GM12878 (cell line): Measurements from ENCODE around the gene PLCG2. TPM values are rescaled to one million over a fixed set of nuclear protein-coding genes. Genes with fewer than 3 reads are reported as not detected.
A peak's percentile ranks its signal among the peaks of the same experiment; 100 is the strongest.

Source experiments
- BCL11A ChIP-seq: IDR thresholded peaks from 2 replicates; pipeline ENCODE4 v1.6.1; 2011; ENCODE audit warnings: low read depth, low read length
- BHLHE40 ChIP-seq, 2 experiments: fragments of 450-650 bp in 1 of 2; IDR thresholded peaks; 2 replicates each; pipeline ENCODE4 v1.6.1; 2011 to 2017; ENCODE audit warnings: low read depth in 2 of 2, borderline replicate concordance in 1 of 2, improper control_type of control experiment in 1 of 2, low read length in 1 of 2, mild to moderate bottlenecking in 1 of 2
- BMI1 ChIP-seq: fragments of 450-650 bp; IDR thresholded peaks from 2 replicates; pipeline ENCODE4 v1.6.1; 2016; ENCODE audit warnings: mild to moderate bottlenecking, moderate library complexity, borderline replicate concordance
- CHD1 ChIP-seq: IDR thresholded peaks from 2 replicates; pipeline ENCODE4 v1.6.1; 2012; ENCODE audit warnings: low read depth, low read length, improper control_type of control experiment
- CHD4 ChIP-seq: fragments of 200-600 bp; sonication (generic); IDR thresholded peaks from 2 replicates; pipeline ENCODE4 v1.6.1; 2016; ENCODE audit warnings: mild to moderate bottlenecking
- CREM ChIP-seq: IDR thresholded peaks from 2 replicates; pipeline ENCODE4 v1.6.1; 2014; ENCODE audit warnings: antibody characterized with exemption, low read depth
- DPF2 ChIP-seq: fragments of 450-650 bp; IDR thresholded peaks from 2 replicates; pipeline ENCODE4 v1.6.1; 2017; ENCODE audit warnings: mild to moderate bottlenecking
- EED ChIP-seq: sonication (generic); IDR thresholded peaks from 2 replicates; pipeline ENCODE4 v1.6.1; 2016; ENCODE audit warnings: antibody characterized with exemption, low read depth
- EGR1 ChIP-seq, 2 experiments: IDR thresholded peaks; 1 replicate in 1 of 2; 2 replicates in 1 of 2; pipeline ENCODE4 v1.6.1; 2011 to 2012; ENCODE audit warnings: low read depth in 2 of 2, low read length in 2 of 2, borderline replicate concordance in 1 of 2, mild to moderate bottlenecking in 1 of 2, moderate library complexity in 1 of 2
- EP300 ChIP-seq, 2 experiments: fragments of 150-350 bp in 1 of 2; IDR thresholded peaks; 2 replicates each; pipeline ENCODE4 v1.6.1; 2011 to 2012; ENCODE audit warnings: low read depth in 2 of 2, low read length in 2 of 2, borderline replicate concordance in 1 of 2, improper control_type of control experiment in 1 of 2, inconsistent platforms in 1 of 2; ENCODE audit not compliant: control insufficient read depth in 1 of 2
- FOXM1 ChIP-seq: IDR thresholded peaks from 2 replicates; pipeline ENCODE4 v1.6.1; 2012; ENCODE audit warnings: low read depth, mild to moderate bottlenecking, inconsistent platforms, low read length, moderate library complexity
- GATAD2B ChIP-seq: fragments of 450-650 bp; conservative IDR thresholded peaks from 2 replicates; pipeline ENCODE4 v1.6.1; 2017; ENCODE audit warnings: low read depth, mild to moderate bottlenecking, moderate library complexity
- IKZF1 ChIP-seq: fragments of 450-650 bp; conservative IDR thresholded peaks from 2 replicates; pipeline ENCODE4 v1.6.1; 2017; ENCODE audit warnings: antibody characterized with exemption, mild to moderate bottlenecking
- JUNB ChIP-seq: IDR thresholded peaks from 2 replicates; pipeline ENCODE4 v1.6.1; 2016; ENCODE audit warnings: antibody characterized with exemption, mild to moderate bottlenecking
- JUND ChIP-seq: IDR thresholded peaks from 2 replicates; pipeline ENCODE4 v1.6.1; 2012; ENCODE audit warnings: low read depth, mild to moderate bottlenecking, low read length, improper control_type of control experiment, moderate library complexity
- MEF2B ChIP-seq: fragments of 450-650 bp; IDR thresholded peaks from 2 replicates; pipeline ENCODE4 v1.6.1; 2018; ENCODE audit warnings: mild to moderate bottlenecking, moderate library complexity; ENCODE audit not compliant: partially characterized antibody, poor library complexity, severe bottlenecking
- NFIC ChIP-seq: IDR thresholded peaks from 2 replicates; pipeline ENCODE4 v1.6.1; 2012; ENCODE audit warnings: low read depth, mild to moderate bottlenecking, inconsistent platforms, low read length, moderate library complexity
- NFXL1 ChIP-seq: fragments of 450-650 bp; IDR thresholded peaks from 2 replicates; pipeline ENCODE4 v1.6.1; 2017; ENCODE audit warnings: antibody characterized with exemption, mild to moderate bottlenecking, borderline replicate concordance
- NFYB ChIP-seq: IDR thresholded peaks from 2 replicates; pipeline ENCODE4 v1.6.1; 2011; ENCODE audit warnings: low read depth, mild to moderate bottlenecking, low read length, improper control_type of control experiment, moderate library complexity; ENCODE audit not compliant: insufficient read depth
- NR2F1 ChIP-seq: fragments of 450-650 bp; conservative IDR thresholded peaks from 2 replicates; pipeline ENCODE4 v1.6.1; 2017; ENCODE audit warnings: mild to moderate bottlenecking
- POLR2A ChIP-seq: IDR thresholded peaks from 2 replicates; pipeline ENCODE4 v1.6.1; 2011; ENCODE audit warnings: low read depth, mild to moderate bottlenecking, low read length
- ZBED1 ChIP-seq: IDR thresholded peaks from 2 replicates; pipeline ENCODE4 v1.6.1; 2016; ENCODE audit warnings: borderline replicate concordance
- ZNF384 ChIP-seq: IDR thresholded peaks from 2 replicates; pipeline ENCODE4 v1.6.1; 2012; ENCODE audit warnings: low read depth, mild to moderate bottlenecking, low read length, improper control_type of control experiment, borderline replicate concordance
- polyA plus RNA-seq, 11 experiments: library from polyadenylated mRNA; depleted of rRNA in 4 of 11; unstranded in 6 of 11; stranded (reverse) in 5 of 11; fragments of >200 nt; fragmentation: Nextera tagmentation in 4 of 11; fragmentation: Illumina TruSeq in 1 of 11; extraction: Ambion mirVana in 4 of 11; extraction: Trizol in 1 of 11; gene quantifications; 1 replicate in 1 of 11; 2 replicates in 10 of 11; pipeline versions ENCODE4 v1.2.1 to v1.2.3, GENCODE V29; 2011 to 2016; ENCODE audit warnings: inconsistent platforms in 2 of 11, missing spikeins in 2 of 11, low read depth in 1 of 11
- total RNA-seq, 4 experiments: library from RNA; depleted of rRNA in 3 of 4; stranded (reverse); fragments of >200 nt in 3 of 4; fragmentation: Illumina TruSeq in 1 of 4; extraction: Trizol in 1 of 4; gene quantifications; 2 replicates each; pipeline versions ENCODE4 v1.2.1 to v1.2.3, GENCODE V29; 2013 to 2021
- TF ChIP-seq, protein P1 (sequence below): fragments of 450-650 bp; IDR thresholded peaks from 2 replicates; pipeline ENCODE4 v1.6.1; 2017; ENCODE audit warnings: borderline replicate concordance
- TF ChIP-seq, protein P2 (sequence below): IDR thresholded peaks from 2 replicates; pipeline ENCODE4 v1.6.1; 2012; ENCODE audit warnings: low read length, inconsistent platforms
- TF ChIP-seq, protein P3 (sequence below): fragments of 450-650 bp; IDR thresholded peaks from 2 replicates; pipeline ENCODE4 v1.6.1; 2017; ENCODE audit warnings: mild to moderate bottlenecking, low read depth, inconsistent platforms; ENCODE audit not compliant: poor library complexity, severe bottlenecking
- TF ChIP-seq, protein P4 (sequence below): IDR thresholded peaks from 2 replicates; pipeline ENCODE4 v1.6.1; 2011; ENCODE audit warnings: low read depth, low read length, improper control_type of control experiment, borderline replicate concordance

The PLCG2 gene
- total and polyA plus RNA-seq, 10 of the 15 experiments (the other 5 are each of a cell fraction or from before 2014, with no cell fraction given): 47.6 to 256 (median 149) TPM

DNA sequence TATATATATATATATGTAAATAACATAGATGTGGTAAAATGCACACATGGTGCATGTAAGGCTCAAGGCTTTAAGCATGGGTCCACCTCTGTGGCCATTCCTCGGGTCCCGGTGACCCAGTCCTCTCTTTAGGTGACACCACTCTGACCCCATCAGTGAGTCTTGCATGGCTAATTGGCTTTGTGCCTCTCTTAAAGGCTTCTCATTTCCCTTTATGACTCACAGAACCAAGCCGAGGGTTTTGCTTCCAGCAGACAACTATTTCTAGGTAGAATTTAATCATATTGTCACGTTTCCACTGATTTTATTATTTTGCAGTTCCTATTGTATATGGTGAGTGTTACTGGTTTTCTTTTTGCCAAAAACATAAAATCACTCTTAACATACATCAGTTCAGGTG is 59.7 kb downstream of the PLCG2 start (continued):
- TF ChIP-seq BCL11A (peak; percentile 93), CHD1 (no peak), CREM (peak; percentile 66), EGR1 (IDR thresholded peaks at IDR 0.05; ENCODE audit: borderline replicate concordance in 1 of 2, low read depth in 2 of 2, low read length in 2 of 2) (no peak), IKZF1 (peak; percentile 47; the same call in 1 of the 2 replicates), BMI1 (peak; percentile 17; the same call in 1 of the 2 replicates), JUND (peak; percentile 54; the same call in 1 of the 2 replicates), EED (peak; percentile 59; the same call in 1 of the 2 replicates), NFYB (no peak), CHD4 (no peak), NFXL1 (no peak), BHLHE40 (IDR thresholded peaks at IDR 0.05; ENCODE audit: borderline replicate concordance in 1 of 2, low read depth in 2 of 2, low read length in 1 of 2) (peak; percentile 91 to 94), JUNB (peak; percentile 91), FOXM1 (peak; percentile 68; the same call in 1 of the 2 replicates), ZBED1 (0 out of 2 replicates have a peak, but pooled peaks have one; percentile 62), NFIC (peak; percentile 77), MEF2B (peak; percentile 60), ZNF384 (no peak), GATAD2B (0 out of 2 replicates have a peak, but pooled peaks have one; percentile 50), DPF2 (peak; percentile 73), EP300 (IDR thresholded peaks at IDR 0.05; ENCODE audit: borderline replicate concordance in 1 of 2, control insufficient read depth in 1 of 2, low read depth in 2 of 2, low read length in 2 of 2) (peak; percentile 26 to 53; a peak in 2 of 4 replicates), POLR2A (peak; percentile 44; the same call in 1 of the 2 replicates), NR2F1 (peak; percentile 94)
- TF ChIP-seq, protein P1, sequence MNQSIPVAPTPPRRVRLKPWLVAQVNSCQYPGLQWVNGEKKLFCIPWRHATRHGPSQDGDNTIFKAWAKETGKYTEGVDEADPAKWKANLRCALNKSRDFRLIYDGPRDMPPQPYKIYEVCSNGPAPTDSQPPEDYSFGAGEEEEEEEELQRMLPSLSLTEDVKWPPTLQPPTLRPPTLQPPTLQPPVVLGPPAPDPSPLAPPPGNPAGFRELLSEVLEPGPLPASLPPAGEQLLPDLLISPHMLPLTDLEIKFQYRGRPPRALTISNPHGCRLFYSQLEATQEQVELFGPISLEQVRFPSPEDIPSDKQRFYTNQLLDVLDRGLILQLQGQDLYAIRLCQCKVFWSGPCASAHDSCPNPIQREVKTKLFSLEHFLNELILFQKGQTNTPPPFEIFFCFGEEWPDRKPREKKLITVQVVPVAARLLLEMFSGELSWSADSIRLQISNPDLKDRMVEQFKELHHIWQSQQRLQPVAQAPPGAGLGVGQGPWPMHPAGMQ: no peak
- TF ChIP-seq, protein P2, sequence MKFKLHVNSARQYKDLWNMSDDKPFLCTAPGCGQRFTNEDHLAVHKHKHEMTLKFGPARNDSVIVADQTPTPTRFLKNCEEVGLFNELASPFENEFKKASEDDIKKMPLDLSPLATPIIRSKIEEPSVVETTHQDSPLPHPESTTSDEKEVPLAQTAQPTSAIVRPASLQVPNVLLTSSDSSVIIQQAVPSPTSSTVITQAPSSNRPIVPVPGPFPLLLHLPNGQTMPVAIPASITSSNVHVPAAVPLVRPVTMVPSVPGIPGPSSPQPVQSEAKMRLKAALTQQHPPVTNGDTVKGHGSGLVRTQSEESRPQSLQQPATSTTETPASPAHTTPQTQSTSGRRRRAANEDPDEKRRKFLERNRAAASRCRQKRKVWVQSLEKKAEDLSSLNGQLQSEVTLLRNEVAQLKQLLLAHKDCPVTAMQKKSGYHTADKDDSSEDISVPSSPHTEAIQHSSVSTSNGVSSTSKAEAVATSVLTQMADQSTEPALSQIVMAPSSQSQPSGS: peak; percentile 71
- TF ChIP-seq, protein P3, sequence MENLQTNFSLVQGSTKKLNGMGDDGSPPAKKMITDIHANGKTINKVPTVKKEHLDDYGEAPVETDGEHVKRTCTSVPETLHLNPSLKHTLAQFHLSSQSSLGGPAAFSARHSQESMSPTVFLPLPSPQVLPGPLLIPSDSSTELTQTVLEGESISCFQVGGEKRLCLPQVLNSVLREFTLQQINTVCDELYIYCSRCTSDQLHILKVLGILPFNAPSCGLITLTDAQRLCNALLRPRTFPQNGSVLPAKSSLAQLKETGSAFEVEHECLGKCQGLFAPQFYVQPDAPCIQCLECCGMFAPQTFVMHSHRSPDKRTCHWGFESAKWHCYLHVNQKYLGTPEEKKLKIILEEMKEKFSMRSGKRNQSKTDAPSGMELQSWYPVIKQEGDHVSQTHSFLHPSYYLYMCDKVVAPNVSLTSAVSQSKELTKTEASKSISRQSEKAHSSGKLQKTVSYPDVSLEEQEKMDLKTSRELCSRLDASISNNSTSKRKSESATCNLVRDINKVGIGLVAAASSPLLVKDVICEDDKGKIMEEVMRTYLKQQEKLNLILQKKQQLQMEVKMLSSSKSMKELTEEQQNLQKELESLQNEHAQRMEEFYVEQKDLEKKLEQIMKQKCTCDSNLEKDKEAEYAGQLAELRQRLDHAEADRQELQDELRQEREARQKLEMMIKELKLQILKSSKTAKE: peak; percentile 73
- TF ChIP-seq, protein P4, sequence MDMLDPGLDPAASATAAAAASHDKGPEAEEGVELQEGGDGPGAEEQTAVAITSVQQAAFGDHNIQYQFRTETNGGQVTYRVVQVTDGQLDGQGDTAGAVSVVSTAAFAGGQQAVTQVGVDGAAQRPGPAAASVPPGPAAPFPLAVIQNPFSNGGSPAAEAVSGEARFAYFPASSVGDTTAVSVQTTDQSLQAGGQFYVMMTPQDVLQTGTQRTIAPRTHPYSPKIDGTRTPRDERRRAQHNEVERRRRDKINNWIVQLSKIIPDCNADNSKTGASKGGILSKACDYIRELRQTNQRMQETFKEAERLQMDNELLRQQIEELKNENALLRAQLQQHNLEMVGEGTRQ: no peak
